GM12864 (cell line): ENCODE results near the gene MAMLD1.

ENCODE experiments used
- DNase-seq: peaks from one replicate; pipeline ENCODE4 v3.0.0-alpha.2; 2011; ENCODE audit warnings: low read depth
- H3K4me3 ChIP-seq: 2 replicates; pipeline ENCODE4 v1.5.1; 2011; ENCODE audit warnings: mild to moderate bottlenecking, low read depth, low read length, control low read depth
- TF ChIP-seq, protein P1 (sequence below): IDR thresholded peaks from 2 replicates; pipeline ENCODE4 v1.5.1; 2011; ENCODE audit warnings: low read depth, mild to moderate bottlenecking, moderate library complexity, low read length, control low read depth, inconsistent platforms; ENCODE audit errors: missing control alignments

MAMLD1 gene

GRCh38 chrX:150377005-150377404 lies 13.9 kb downstream of the MAMLD1 start:
- H3K4me3 ChIP-seq, result no peak overlapping the region
- DNase-seq, result no peak
- TF ChIP-seq, protein P1, sequence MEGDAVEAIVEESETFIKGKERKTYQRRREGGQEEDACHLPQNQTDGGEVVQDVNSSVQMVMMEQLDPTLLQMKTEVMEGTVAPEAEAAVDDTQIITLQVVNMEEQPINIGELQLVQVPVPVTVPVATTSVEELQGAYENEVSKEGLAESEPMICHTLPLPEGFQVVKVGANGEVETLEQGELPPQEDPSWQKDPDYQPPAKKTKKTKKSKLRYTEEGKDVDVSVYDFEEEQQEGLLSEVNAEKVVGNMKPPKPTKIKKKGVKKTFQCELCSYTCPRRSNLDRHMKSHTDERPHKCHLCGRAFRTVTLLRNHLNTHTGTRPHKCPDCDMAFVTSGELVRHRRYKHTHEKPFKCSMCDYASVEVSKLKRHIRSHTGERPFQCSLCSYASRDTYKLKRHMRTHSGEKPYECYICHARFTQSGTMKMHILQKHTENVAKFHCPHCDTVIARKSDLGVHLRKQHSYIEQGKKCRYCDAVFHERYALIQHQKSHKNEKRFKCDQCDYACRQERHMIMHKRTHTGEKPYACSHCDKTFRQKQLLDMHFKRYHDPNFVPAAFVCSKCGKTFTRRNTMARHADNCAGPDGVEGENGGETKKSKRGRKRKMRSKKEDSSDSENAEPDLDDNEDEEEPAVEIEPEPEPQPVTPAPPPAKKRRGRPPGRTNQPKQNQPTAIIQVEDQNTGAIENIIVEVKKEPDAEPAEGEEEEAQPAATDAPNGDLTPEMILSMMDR, result no peak

DNA sequence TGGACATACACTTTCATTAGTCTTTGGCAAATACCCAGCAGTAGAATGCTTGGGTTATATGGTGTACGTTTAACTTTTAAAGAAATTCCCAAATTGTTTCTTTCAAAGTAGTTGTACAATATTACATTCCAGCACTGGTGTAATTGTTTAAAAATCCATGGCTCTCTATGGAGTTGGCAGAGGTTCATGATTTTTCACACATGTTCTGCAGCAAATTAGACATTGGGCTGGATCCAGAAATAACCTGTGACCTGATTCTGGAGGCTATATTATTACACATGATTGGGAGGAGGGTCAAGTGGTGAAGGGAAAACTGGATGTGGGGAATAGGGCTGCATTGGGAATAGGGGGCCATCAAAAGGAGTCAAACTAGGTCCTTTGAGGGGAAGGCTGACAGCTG lies 41.9 kb downstream of the MAMLD1 start:
- DNase-seq, result no peak
- TF ChIP-seq, protein P1, result no peak
- no peak overlapping the region for H3K4me3 ChIP-seq

DNA sequence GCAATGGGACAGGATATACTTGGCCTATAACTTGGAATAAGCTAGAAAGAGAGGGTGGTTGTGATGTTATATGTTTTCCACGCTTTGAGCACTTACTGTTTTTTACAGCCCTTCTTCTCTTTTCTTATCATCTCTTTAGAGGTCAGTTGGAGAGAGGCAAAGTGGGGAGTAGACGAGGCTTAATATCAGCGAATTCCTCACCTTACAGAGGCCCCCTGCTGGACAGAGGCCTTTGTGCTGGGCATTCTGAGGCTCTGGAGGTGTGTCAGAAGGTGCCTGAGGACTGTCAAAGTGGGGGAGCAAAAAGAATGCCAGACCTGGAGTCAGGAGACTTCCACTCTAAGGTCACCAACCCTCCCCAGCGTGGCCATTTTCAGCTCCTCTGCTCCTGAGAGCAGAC lies 42.5 kb downstream of the MAMLD1 start:
- no peak overlapping the region for H3K4me3 ChIP-seq
- TF ChIP-seq, protein P1, result peak; percentile 10
- no peak for DNase-seq

- no peak overlapping the region for H3K4me3 ChIP-seq
- TF ChIP-seq, protein P1, result no peak
- no peak for DNase-seq
Observed at GRCh38 chrX:150406596-150406995, 43.5 kb downstream of the MAMLD1 start.

- TF ChIP-seq, protein P1, result no peak
- H3K4me3 ChIP-seq, result no peak overlapping the region
- no peak for DNase-seq
Observed at GRCh38 chrX:150408007-150408406, 44.9 kb downstream of the MAMLD1 start.

DNA sequence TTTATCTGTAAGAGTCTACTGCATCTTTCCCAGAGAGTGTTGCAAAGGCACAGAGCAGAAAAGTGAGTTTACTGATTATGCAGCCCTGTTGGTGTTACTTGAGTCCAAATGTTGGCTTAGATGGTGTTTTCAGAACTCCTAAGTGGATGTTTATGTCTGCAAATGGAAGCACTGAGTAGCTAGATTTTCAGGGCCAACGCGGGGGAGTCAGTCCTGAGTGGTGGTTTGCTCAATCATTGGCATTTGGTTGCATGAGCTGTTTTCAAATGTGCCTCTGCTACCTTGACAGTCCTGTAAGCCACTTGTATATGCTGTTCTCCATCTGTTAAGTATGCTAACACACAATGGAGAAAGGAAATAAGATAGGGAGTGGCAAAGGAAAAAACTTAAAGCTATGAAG lies 45.4 kb downstream of the MAMLD1 start:
- no peak for DNase-seq
- H3K4me3 ChIP-seq, result no peak overlapping the region
- TF ChIP-seq, protein P1, result no peak

- no peak for DNase-seq
- H3K4me3 ChIP-seq, result no peak overlapping the region
- TF ChIP-seq, protein P1, result no peak
Observed at GRCh38 chrX:150409486-150409885, 46.4 kb downstream of the MAMLD1 start.
